ENCODE data around the gene AGAP4.
"Not testable (repeated sequence)": the region's sequence is repeated elsewhere in the genome, so short reads cannot be mapped to it uniquely, and the experiment has no call there.

AGAP4 gene

DNA sequence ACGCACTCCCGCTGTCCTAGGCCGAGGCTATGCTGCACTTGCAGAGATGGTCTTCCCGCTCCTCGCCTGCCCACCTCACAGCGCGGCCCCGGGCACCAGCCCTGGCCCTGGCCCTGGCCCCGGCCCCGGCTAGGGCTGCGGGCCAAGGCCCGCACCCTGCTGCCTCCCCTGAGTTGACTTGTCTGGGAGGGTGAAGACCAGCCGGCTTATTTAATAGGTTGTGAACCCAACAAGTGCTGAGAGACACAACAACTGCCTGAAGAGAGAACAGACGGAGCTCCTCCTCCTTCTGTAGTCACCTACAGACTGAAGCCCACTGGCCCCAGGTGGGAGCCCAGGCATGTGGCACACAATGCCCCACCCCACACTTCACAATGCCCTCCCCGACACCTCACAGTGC is at the start of gene AGAP4:
TSS of gene AGAP4 (minus strand) at position 101 of the 400 bp plus-strand sequence. CDS start 153 bp downstream, outside the sequence.
- not testable (repeated sequence) for DNase-seq (ENCODE audit: low read depth in 2 of 2)

DNA sequence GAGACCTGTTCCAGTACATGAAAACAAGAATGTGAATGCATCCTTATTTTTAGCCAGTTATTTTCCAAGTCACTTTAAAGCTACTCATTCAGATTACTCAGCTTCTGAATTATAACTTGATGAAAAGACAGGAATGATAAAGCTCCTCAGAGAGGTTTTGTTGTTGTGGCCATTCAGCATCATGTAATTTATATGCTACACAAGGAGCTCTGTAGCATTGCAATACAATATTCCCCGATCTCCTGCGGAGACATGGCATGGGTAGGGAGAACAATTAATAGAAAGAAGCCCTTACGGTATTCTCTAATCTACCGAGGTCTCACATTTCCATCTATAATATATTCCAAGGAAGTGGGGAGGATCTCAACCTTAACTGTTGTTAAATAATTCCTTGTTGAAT is 43.4 kb upstream of the AGAP4 start:
- DNase-seq (ENCODE audit: low read depth in 2 of 2) = not testable (repeated sequence)

GRCh38 chr10:45889539-45890230 is 42.4 kb upstream of the AGAP4 start:
- DNase-seq (ENCODE audit: low read depth in 2 of 2) = not testable (repeated sequence)

DNA sequence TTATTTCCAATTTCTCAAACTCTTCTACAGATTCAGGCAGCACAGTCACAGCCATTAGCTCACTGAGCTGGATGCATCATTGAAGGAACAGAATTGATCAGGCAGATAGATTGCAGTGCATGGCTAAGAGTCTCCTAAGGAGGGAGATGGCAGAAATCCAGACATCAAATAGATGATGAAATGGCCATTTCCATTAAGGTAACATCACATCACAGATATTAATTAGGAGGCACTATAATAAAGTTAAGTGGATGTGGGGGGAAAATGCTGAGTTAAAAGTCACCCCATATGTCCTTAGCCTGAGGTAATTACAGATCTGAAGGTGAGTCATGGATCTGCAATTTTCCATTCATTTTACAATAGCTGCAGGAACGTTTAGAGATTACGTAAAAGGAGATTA is 35.6 kb upstream of the AGAP4 start:
- DNase-seq (ENCODE audit: low read depth in 2 of 2) = not testable (repeated sequence)

GRCh38 chr10:45865404-45865803 is 18.1 kb upstream of the AGAP4 start:
- DNase-seq (ENCODE audit: low read depth in 2 of 2) = not testable (repeated sequence)

- DNase-seq (ENCODE audit: low read depth in 2 of 2) = not testable (repeated sequence)
Observed at GRCh38 chr10:45864264-45864663, 17.0 kb upstream of the AGAP4 start.

DNA sequence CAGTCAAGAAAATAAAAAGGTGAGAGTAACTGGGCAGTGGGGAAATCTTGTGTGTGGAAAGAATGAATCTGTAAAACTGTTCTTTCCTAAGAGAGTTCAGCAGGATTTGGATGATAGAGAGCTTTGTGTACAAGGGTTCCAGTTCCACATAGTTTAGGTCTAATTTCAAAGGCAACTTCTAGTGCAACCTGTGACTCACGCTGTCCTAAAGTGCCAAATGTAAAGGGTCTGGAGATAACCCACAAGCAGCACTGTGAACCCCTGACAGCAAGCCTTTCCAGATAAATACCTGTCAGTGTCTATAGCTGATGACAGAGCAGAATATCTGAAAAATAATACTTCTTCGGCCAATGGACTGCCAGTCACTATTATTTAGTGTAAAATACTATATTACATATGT is 16.3 kb upstream of the AGAP4 start:
- not testable (repeated sequence) for DNase-seq (ENCODE audit: low read depth in 2 of 2)

GRCh38 chr10:45857931-45858330 is 10.6 kb upstream of the AGAP4 start:
- not testable (repeated sequence) for DNase-seq (ENCODE audit: low read depth in 2 of 2)

GRCh38 chr10:45848467-45848866 is 1.2 kb upstream of the AGAP4 start:
- DNase-seq (ENCODE audit: low read depth in 2 of 2) = not testable (repeated sequence)

GRCh38 chr10:45822918-45823317 is 24.4 kb downstream of the AGAP4 start:
- not testable (repeated sequence) for DNase-seq (ENCODE audit: low read depth in 2 of 2)

GRCh38 chr10:45820107-45820830 is 27.0 kb downstream of the AGAP4 start:
- not testable (repeated sequence) for DNase-seq (ENCODE audit: low read depth in 2 of 2)

GRCh38 chr10:45819552-45819951 is 27.7 kb downstream of the AGAP4 start:
- no peak for DNase-seq (ENCODE audit: low read depth in 2 of 2)

- DNase-seq (ENCODE audit: low read depth in 2 of 2) = no peak
Observed at GRCh38 chr10:45817912-45818311, 29.4 kb downstream of the AGAP4 start.

- no peak for DNase-seq (ENCODE audit: low read depth in 2 of 2)
Observed at GRCh38 chr10:45817130-45817859, 30.0 kb downstream of the AGAP4 start.

DNA sequence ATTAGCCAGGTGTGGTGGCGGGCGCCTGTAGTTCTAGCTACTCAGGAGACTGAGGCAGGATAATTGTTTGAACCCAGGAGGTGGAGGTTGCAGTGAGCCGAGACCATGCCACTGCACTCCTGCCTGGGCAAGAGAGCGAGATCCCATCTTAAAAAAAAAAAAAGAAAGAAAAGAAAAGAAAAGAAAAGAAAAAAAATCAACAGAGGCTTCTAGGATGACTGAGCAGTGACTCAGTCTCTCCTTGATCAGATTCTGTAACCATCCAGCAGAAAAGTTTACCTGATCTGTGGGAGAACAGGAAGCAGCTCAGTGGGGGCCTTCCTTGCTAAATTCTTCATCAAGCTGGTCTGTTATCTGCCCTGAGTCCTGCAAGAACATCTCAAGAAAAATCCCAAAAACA is 33.2 kb downstream of the AGAP4 start:
- not testable (repeated sequence) for DNase-seq (ENCODE audit: low read depth in 2 of 2)

- not testable (repeated sequence) for DNase-seq (ENCODE audit: low read depth in 2 of 2)
Observed at GRCh38 chr10:45812959-45813358, 34.3 kb downstream of the AGAP4 start.

DNA sequence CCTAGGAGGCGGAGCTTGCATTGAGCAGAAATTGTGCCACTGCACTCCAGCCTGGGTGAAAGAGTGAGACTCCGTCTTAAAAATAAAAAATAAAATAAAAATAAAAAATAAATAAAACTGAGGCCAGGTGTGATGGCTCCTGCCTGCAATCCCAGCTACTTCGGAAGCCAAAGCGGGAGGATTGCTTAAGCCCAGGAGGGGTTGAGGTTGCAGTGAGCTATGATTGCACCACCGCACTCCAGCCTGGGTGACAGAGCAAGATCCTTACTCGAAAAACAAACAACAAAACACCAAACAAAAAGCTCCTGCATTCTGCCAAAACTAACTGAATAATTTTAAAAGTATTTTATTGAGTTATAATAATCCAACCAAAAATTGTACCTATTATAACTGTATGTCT is 36.2 kb downstream of the AGAP4 start:
- DNase-seq (ENCODE audit: low read depth in 2 of 2) = no peak

DNA sequence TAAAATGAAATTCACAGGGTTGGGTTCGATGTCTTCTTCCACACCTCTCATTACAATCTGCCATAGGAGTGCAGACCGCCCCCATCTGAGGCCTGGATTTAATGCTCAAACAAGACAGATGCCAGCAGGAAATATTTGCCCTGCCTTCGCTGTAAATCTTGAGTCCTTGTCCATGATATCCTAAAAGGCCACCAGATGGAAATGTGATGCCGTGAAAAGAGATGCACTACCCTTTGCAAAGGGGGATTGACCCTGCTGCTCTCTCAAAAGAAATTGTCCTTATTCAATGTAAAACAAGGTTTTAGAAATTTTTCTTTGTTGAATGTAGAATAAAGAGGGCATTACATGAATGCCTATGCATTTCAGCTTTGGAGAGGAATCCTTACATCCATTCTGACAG is 37.5 kb downstream of the AGAP4 start:
- DNase-seq (ENCODE audit: low read depth in 2 of 2) = no peak

GRCh38 chr10:45804996-45805395 is 42.3 kb downstream of the AGAP4 start:
- not testable (repeated sequence) for DNase-seq (ENCODE audit: low read depth in 2 of 2)

DNA sequence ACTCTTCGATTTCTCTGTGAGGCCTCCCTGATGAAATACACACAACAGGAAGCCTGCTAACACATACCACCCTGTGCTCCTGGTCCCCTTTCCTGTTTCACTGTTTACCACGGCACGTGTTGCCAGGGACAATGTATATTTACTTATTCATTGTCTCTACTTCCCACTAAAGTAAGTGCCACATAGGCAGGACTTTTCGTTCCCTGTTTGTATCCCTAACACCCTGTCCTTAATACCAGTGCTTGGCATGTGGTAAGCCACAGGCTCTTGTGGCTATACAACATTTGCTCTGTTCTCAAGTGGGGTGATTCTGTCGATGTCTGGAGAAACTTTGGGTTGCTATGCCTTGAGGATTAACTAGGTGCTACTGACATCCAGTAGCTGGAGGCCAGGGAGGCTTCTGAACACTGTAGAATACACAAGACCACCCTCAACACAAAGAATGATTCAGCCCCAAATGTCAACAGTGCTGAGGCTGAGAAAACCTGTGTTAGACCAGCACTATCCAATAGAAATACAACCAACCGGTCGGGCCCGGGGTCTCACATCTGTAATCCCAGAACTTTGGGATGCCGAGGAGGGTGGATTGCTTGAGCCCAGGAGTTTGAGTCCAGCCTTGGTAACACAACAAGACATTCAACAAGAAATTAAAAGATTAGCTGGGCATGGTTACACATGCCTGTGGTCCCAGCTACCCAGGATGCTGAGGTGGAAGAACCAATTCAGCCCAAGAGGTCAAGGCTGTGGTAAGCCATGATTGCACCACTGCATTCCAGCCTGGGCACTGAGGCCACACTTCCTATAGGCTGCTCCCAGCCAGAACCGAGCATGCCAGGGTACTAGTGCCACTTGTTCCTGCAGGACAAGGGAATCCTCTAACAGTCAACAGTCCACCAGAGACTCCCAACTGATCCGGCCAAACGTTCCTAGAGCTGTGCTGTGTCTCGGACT is 44.0 kb downstream of the AGAP4 start:
- DNase-seq (ENCODE audit: low read depth in 2 of 2) = not testable (repeated sequence)

DNA sequence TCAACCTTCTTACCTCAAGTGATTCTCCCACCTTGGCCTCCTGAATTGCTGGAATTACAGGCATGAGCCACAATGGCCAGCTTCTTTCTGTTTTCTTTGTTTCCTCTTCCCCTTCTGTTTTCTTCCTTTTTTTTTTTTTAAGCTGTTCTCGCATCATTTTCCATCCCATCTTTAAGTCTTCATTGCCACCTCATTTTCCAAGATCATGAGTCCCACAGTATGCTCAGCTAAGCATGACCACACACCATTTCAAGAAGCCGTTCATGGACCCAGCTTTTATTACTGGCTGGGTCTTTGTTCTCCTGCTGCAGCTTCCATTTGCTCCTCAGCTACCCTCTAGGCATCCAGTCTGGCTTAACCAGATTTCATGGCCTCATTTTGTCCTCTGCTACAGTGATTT is 52.5 kb downstream of the AGAP4 start:
- DNase-seq (ENCODE audit: low read depth in 2 of 2) = not testable (repeated sequence)
